ENCODE measurements around the gene MAEA. TPM values are rescaled to one million over a fixed set of nuclear protein-coding genes. Genes with fewer than 3 reads are reported as not detected.

The MAEA gene
- total and polyA plus RNA-seq, 10 of the 15 experiments (the other 5 are each of a cell fraction or from before 2014, with no cell fraction given) = 3.6 to 67.1 (median 54.6) TPM

DNA sequence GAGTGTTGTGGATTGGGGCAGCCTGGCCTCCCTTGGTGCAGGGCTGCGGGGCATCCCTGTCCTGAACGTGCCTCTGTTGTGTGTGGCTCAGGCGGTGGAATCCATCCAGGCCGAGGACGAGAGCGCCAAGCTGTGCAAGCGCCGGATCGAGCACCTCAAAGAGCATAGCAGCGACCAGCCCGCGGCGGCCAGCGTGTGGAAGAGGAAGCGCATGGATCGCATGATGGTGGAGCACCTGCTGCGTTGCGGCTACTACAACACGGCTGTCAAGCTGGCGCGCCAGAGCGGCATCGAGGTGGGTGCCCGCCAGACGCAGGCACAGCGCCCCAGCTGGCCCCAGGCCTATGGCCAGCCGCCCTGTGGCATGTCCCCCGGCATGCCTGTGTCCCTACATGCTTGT, 25.6 kb downstream of the MAEA start:
- no peak for ATAC-seq
- 100% methylated on average over 25 of the region's 28 CpGs for WGBS (ENCODE audit: insufficient coverage, insufficient replicate concordance, low lambda C conversion rate, missing lambda C conversion rate)
- Histone ChIP-seq H3K27ac (ENCODE audit: control insufficient read depth, insufficient read depth) (no peak overlapping the region), H3K4me3 (no peak overlapping the region), H3K9me3 (replicated peaks; ENCODE audit: control insufficient read depth, insufficient read depth, low read length) (no peaks in the 10 kb centered on the region; the same call in 2 of the 3 replicates), H3K36me3 (ENCODE audit: control insufficient read depth in 2 of 2, insufficient read depth in 2 of 2, low read length in 1 of 2) (peaks cover 17 to 37% of the 10 kb centered on the region in 2 experiments; a peak in 3 of 4 replicates), H3K79me2 (ENCODE audit: control insufficient read depth, insufficient read depth, low read length) (peaks cover 3% of the 10 kb centered on the region), H2AFZ (ENCODE audit: control insufficient read depth, low read depth, low read length) (no peak overlapping the region), H4K20me1 (ENCODE audit: control insufficient read depth, insufficient read depth) (no peaks in the 10 kb centered on the region), H3K27me3 (replicated peaks in 1 of 2; ENCODE audit: control insufficient read depth in 2 of 2, insufficient read depth in 2 of 2, low read length in 1 of 2) (no peaks in the 10 kb centered on the region), H3K4me1 (ENCODE audit: control insufficient read depth, insufficient read depth, low read length) (no peaks in the 10 kb centered on the region), H3K9ac (ENCODE audit: control insufficient read depth, insufficient read depth, low read length) (no peak overlapping the region), H3K4me2 (ENCODE audit: control insufficient read depth, insufficient read depth) (no peak overlapping the region)
- ChIA-PET SMC1A (ENCODE audit: uncharacterized antibody, unreplicated experiment) (no interaction called here), CTCF (no interaction called here), POLR2A (no interaction called here), RAD21 (ENCODE audit: unreplicated experiment) (no interaction called here)
- TF ChIP-seq SPI1 (IDR thresholded peaks at IDR 0.05; ENCODE audit: borderline replicate concordance, insufficient read depth, low read depth, low read length) = no peak
- TF ChIP-seq SMAD5 (IDR thresholded peaks at IDR 0.05; ENCODE audit: low read depth) = no peak
- no peak for TF ChIP-seq MTA3 (IDR thresholded peaks at IDR 0.05; ENCODE audit: borderline replicate concordance, low read length)
- TF ChIP-seq HDGF (IDR thresholded peaks at IDR 0.05) = no peak
- intact Hi-C loops (cut with micrococcal nuclease; ENCODE audit: unreplicated experiment) = no loop called here
- no TSS peak for BruUV-seq (replicated peaks)
- in situ Hi-C loops (cut with MboI) = no loop called here
- no peak for DNase-seq (ENCODE audit: low read depth, low spot score)
- FAIRE-seq = no peak

DNA sequence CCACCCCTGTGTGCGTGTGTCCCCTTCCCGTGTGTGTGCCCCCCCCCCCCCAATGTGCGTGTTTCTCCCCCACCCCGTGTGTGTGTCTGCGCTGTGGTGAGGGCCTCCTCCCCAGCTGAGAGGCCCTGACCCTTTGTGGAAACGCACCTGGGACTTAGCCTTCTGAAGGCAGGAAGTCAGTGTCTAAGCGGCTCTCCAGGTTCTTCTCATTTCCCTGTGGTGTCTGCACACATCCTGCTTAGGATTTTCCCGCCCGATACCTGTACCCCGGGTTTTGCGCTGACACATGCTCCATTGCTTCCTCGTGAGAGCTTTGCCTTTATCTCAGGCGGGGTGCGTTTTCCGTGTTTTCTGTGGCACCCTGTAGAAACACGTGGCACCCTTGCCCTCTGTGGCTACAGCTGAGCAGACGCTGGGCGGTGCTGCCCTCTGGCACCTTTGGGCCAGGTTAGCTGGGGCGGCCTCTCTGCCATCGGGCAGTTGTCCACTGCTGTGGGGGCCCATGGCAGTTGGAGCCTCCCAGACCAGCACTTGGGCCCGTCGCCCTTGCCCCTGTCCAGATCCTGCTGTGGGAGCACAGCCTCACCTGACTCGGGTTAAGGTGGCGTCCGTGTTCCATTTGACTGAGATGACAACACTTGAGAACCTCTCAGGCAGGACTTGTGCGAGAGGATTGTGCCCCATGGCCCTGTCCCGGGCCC, 26.3 kb downstream of the MAEA start:
- Histone ChIP-seq H3K27me3 (replicated peaks in 1 of 2; ENCODE audit: control insufficient read depth in 2 of 2, insufficient read depth in 2 of 2, low read length in 1 of 2) (no peaks in the 10 kb centered on the region), H3K79me2 (ENCODE audit: control insufficient read depth, insufficient read depth, low read length) (no peaks in the 10 kb centered on the region; the same call in 1 of the 2 replicates), H3K9ac (ENCODE audit: control insufficient read depth, insufficient read depth, low read length) (no peak overlapping the region), H3K9me3 (replicated peaks; ENCODE audit: control insufficient read depth, insufficient read depth, low read length) (no peaks in the 10 kb centered on the region; the same call in 2 of the 3 replicates), H3K4me2 (ENCODE audit: control insufficient read depth, insufficient read depth) (no peak overlapping the region), H3K4me3 (no peak overlapping the region), H4K20me1 (ENCODE audit: control insufficient read depth, insufficient read depth) (no peaks in the 10 kb centered on the region), H2AFZ (ENCODE audit: control insufficient read depth, low read depth, low read length) (no peak overlapping the region), H3K4me1 (ENCODE audit: control insufficient read depth, insufficient read depth, low read length) (no peaks in the 10 kb centered on the region), H3K27ac (ENCODE audit: control insufficient read depth, insufficient read depth) (no peak overlapping the region), H3K36me3 (ENCODE audit: control insufficient read depth in 2 of 2, insufficient read depth in 2 of 2, low read length in 1 of 2) (peaks cover 17 to 37% of the 10 kb centered on the region in 2 experiments; a peak in 3 of 4 replicates)
- CTCF ChIA-PET = no interaction called here
- in situ Hi-C loops (cut with MboI) = no loop called here
- POLR2A ChIA-PET = no interaction called here
- WGBS (ENCODE audit: insufficient coverage, insufficient replicate concordance, low lambda C conversion rate, missing lambda C conversion rate) = 89% methylated on average over 21 of the region's 27 CpGs
- BruUV-seq (replicated peaks) = no TSS peak
- ATAC-seq (no peak), DNase-seq (ENCODE audit: low read depth, low spot score) (no peak), FAIRE-seq (no peak)
- intact Hi-C loops (cut with micrococcal nuclease; ENCODE audit: unreplicated experiment) = no loop called here
- RAD21 ChIA-PET (ENCODE audit: unreplicated experiment) = no interaction called here
- SMC1A ChIA-PET (ENCODE audit: uncharacterized antibody, unreplicated experiment) = no interaction called here
- TF ChIP-seq, protein P1, sequence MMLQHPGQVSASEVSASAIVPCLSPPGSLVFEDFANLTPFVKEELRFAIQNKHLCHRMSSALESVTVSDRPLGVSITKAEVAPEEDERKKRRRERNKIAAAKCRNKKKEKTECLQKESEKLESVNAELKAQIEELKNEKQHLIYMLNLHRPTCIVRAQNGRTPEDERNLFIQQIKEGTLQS (IDR thresholded peaks at IDR 0.05; ENCODE audit: borderline replicate concordance, extremely low read depth, low read depth, low read length) = no peak
- TF ChIP-seq SMAD5 (IDR thresholded peaks at IDR 0.05; ENCODE audit: low read depth) = no peak
- TF ChIP-seq ZNF217 (IDR thresholded peaks at IDR 0.05) = no peak
- TF ChIP-seq POLR2AphosphoS2 (IDR thresholded peaks at IDR 0.05; ENCODE audit: low read depth, low read length) = no peak
- no peak for TF ChIP-seq KDM1A (IDR thresholded peaks at IDR 0.05; ENCODE audit: borderline replicate concordance)
- no peak for TF ChIP-seq CREM (IDR thresholded peaks at IDR 0.05; ENCODE audit: low read depth)
- no peak for TF ChIP-seq STAT3 (IDR thresholded peaks at IDR 0.05; ENCODE audit: low read depth, low read length)
- TF ChIP-seq HDAC6 (IDR thresholded peaks at IDR 0.05; ENCODE audit: unreplicated experiment) = no peak
- TF ChIP-seq MXI1 (IDR thresholded peaks at IDR 0.05; ENCODE audit: low read depth, low read length) = no peak
- TF ChIP-seq, protein P2, sequence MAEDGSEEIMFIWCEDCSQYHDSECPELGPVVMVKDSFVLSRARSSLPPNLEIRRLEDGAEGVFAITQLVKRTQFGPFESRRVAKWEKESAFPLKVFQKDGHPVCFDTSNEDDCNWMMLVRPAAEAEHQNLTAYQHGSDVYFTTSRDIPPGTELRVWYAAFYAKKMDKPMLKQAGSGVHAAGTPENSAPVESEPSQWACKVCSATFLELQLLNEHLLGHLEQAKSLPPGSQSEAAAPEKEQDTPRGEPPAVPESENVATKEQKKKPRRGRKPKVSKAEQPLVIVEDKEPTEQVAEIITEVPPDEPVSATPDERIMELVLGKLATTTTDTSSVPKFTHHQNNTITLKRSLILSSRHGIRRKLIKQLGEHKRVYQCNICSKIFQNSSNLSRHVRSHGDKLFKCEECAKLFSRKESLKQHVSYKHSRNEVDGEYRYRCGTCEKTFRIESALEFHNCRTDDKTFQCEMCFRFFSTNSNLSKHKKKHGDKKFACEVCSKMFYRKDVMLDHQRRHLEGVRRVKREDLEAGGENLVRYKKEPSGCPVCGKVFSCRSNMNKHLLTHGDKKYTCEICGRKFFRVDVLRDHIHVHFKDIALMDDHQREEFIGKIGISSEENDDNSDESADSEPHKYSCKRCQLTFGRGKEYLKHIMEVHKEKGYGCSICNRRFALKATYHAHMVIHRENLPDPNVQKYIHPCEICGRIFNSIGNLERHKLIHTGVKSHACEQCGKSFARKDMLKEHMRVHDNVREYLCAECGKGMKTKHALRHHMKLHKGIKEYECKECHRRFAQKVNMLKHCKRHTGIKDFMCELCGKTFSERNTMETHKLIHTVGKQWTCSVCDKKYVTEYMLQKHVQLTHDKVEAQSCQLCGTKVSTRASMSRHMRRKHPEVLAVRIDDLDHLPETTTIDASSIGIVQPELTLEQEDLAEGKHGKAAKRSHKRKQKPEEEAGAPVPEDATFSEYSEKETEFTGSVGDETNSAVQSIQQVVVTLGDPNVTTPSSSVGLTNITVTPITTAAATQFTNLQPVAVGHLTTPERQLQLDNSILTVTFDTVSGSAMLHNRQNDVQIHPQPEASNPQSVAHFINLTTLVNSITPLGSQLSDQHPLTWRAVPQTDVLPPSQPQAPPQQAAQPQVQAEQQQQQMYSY (CRISPR knock-in tag; IDR thresholded peaks at IDR 0.05) = no peak

All from GM12878 (cell line).